SIG-M5 (cell line): ENCODE measurements around the gene GET3.
A peak's percentile ranks its signal among the peaks of the same experiment; 100 is the strongest.

Source experiments
- DNase-seq: peaks from one replicate; lab custom pipeline; 2025; lab: John Stamatoyannopoulos, UW

GET3 gene

GRCh38 chr19:12779162-12779993 lies 42.1 kb downstream of the GET3 start:
- DNase-seq = no peak

GRCh38 chr19:12782174-12782423 lies 44.8 kb downstream of the GET3 start:
- DNase-seq = no peak

GRCh38 chr19:12782424-12783290 lies 45.4 kb downstream of the GET3 start:
- no peak for DNase-seq

GRCh38 chr19:12783291-12783848 lies 46.1 kb downstream of the GET3 start:
- no peak for DNase-seq

- no peak for DNase-seq
These were observed 46.6 kb downstream of the GET3 start for GRCh38 chr19:12783849-12784393.

- DNase-seq = no peak
These were observed 47.1 kb downstream of the GET3 start for GRCh38 chr19:12784394-12784870.

GRCh38 chr19:12784871-12785430 lies 47.7 kb downstream of the GET3 start:
- no peak for DNase-seq

GRCh38 chr19:12785431-12786031 lies 48.2 kb downstream of the GET3 start:
- no peak for DNase-seq

GRCh38 chr19:12786141-12786870 lies 49.0 kb downstream of the GET3 start:
- no peak for DNase-seq

- no peak for DNase-seq
These were observed 49.7 kb downstream of the GET3 start for GRCh38 chr19:12786952-12787351.

- DNase-seq = no peak
These were observed 50.2 kb downstream of the GET3 start for GRCh38 chr19:12787458-12787857.

GRCh38 chr19:12788042-12788681 lies 50.9 kb downstream of the GET3 start:
- DNase-seq = no peak

- no peak for DNase-seq
These were observed 51.4 kb downstream of the GET3 start for GRCh38 chr19:12788682-12789097.

- DNase-seq = no peak
These were observed 52.0 kb downstream of the GET3 start for GRCh38 chr19:12789098-12789903.

GRCh38 chr19:12789904-12790619 lies 52.8 kb downstream of the GET3 start:
- DNase-seq = peak; percentile 86

GRCh38 chr19:12790628-12791344 lies 53.5 kb downstream of the GET3 start:
- DNase-seq = no peak

- peak; percentile 54 for DNase-seq
These were observed 54.2 kb downstream of the GET3 start, which contains the start of gene JUNB for GRCh38 chr19:12791345-12792050. Gene JUNB, plus strand, starts transcription at chr19:12791486. Its CDS starts 286 bp downstream, at chr19:12791772.
